ENCODE measurements around the gene AOC2. TPM values are rescaled to one million over a fixed set of nuclear protein-coding genes. Genes with fewer than 3 reads are reported as not detected.

Gene AOC2
- total and polyA plus RNA-seq, 2 of the 8 experiments (the other 6 are each of a cell fraction or from before 2014, with no cell fraction given): 4.2 to 4.7 TPM

DNA sequence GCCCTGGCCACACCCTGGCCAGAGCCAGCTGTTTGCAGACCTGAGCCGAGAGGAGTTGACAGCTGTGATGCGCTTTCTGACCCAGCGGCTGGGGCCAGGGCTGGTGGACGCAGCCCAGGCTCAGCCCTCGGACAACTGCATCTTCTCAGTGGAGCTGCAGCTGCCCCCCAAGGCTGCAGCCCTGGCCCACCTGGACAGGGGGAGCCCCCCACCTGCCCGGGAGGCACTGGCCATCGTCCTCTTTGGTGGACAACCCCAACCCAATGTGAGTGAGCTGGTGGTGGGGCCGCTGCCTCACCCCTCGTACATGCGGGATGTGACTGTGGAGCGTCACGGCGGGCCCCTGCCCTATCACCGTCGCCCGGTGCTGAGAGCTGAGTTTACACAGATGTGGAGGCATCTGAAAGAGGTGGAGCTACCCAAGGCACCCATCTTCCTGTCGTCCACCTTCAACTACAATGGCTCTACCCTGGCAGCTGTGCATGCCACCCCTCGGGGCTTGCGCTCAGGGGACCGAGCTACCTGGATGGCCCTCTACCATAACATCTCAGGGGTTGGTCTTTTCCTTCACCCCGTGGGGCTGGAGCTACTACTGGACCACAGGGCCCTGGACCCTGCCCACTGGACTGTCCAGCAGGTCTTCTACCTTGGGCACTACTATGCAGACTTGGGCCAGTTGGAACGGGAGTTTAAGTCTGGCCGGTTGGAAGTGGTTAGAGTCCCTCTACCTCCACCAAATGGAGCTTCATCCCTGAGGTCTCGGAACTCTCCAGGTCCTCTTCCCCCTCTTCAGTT, 578 bp downstream of the AOC2 start:
- no peaks in the 10 kb centered on the region for H3K79me2 ChIP-seq (ENCODE audit: control insufficient read depth in 1 of 2, insufficient read depth in 2 of 2, low read length in 2 of 2)
- no peaks in the 10 kb centered on the region; a peak in 1 of 7 replicates for H3K27me3 ChIP-seq (replicated peaks in 1 of 4; ENCODE audit: control insufficient read depth in 3 of 4, extremely low read depth in 1 of 4, insufficient read depth in 3 of 4, low read length in 3 of 4)
- H2AFZ ChIP-seq (ENCODE audit: low read length): no peak overlapping the region
- no peak overlapping the region for H3K23ac ChIP-seq (ENCODE audit: insufficient read length)
- no peak overlapping the region for H4K91ac ChIP-seq (replicated peaks; ENCODE audit: insufficient read length, low read length)
- no peaks in the 10 kb centered on the region for H3K23me2 ChIP-seq (ENCODE audit: low read depth, low read length)
- H3K14ac ChIP-seq (ENCODE audit: insufficient read length): no peak overlapping the region
- H3K9ac ChIP-seq (replicated peaks in 1 of 4; ENCODE audit: extremely low read depth in 1 of 4, low read depth in 3 of 4, low read length in 3 of 4): no peak overlapping the region
- no peak for DNase-seq (ENCODE audit: low read depth in 1 of 2, low spot score in 2 of 2)
- H3K27ac ChIP-seq (ENCODE audit: low read depth, low read length): no peak overlapping the region
- H3K79me1 ChIP-seq (ENCODE audit: low read depth, low read length): no peaks in the 10 kb centered on the region
- H2BK12ac ChIP-seq (ENCODE audit: low read depth, low read length): no peak overlapping the region
- no peak overlapping the region for H2BK15ac ChIP-seq (ENCODE audit: low read length)
- WGBS, 2 experiments (ENCODE audit: extremely low coverage in 1 of 2, insufficient coverage in 1 of 2, insufficient read length in 1 of 2, insufficient replicate concordance in 2 of 2, low coverage in 1 of 2, low lambda C conversion rate in 2 of 2, missing lambda C conversion rate in 1 of 2): 96% methylated on average over 22 of the region's 24 CpGs; no CpG with 5 or more reads in 1 of the 2 experiments
- no peak overlapping the region for H3K4me2 ChIP-seq (ENCODE audit: insufficient read depth in 1 of 2, low read depth in 2 of 2, low read length in 2 of 2)
- no peaks in the 10 kb centered on the region for H3K9me3 ChIP-seq (ENCODE audit: insufficient read depth in 2 of 2, low read depth in 1 of 2, low read length in 1 of 2)
- H3K4me3 ChIP-seq (ENCODE audit: extremely low read depth in 1 of 4, insufficient read depth in 2 of 4, low read depth in 3 of 4, low read length in 4 of 4): no peak overlapping the region
- H3K36me3 ChIP-seq (ENCODE audit: control insufficient read depth in 2 of 4, insufficient read depth in 4 of 4, low read length in 3 of 4): peaks cover 23 to 55% (median 39%) of the 10 kb centered on the region in 4 experiments
- no peak overlapping the region for H3K4ac ChIP-seq (replicated peaks; ENCODE audit: insufficient read length, low read depth, low read length)
- no peak overlapping the region for H2BK5ac ChIP-seq (ENCODE audit: low read depth, low read length)
- no peak for FAIRE-seq
- H4K20me1 ChIP-seq (replicated peaks in 1 of 2; ENCODE audit: control insufficient read depth in 1 of 2, insufficient read depth in 2 of 2, low read length in 2 of 2): peaks cover 13 to 19% of the 10 kb centered on the region in 2 experiments
- H3K56ac ChIP-seq (replicated peaks; ENCODE audit: insufficient read length, low read depth, low read length): no peak overlapping the region
- CTCF ChIA-PET (ENCODE audit: partially characterized antibody): interaction anchor here (0.6 to 8.9 kb wide), 18 partner anchors 9 to 131 kb away, joined by 3 to 141 read pairs (median 5); no protein-coding TSS in a partner anchor
- POLR2A ChIA-PET (ENCODE audit: partially characterized antibody): interaction anchor here (0.6 to 10.4 kb wide), 22 partner anchors 9 to 194 kb away, joined by 3 to 111 read pairs (median 4); partner anchors contain the start of genes AARSD1, BECN1, PSME3 and RPL27
- no peak overlapping the region for H4K5ac ChIP-seq (ENCODE audit: insufficient read length, low read depth, low read length)
- no peak overlapping the region for H3K18ac ChIP-seq (ENCODE audit: extremely low read depth, low read length)
- no peak overlapping the region for H2AK5ac ChIP-seq (ENCODE audit: low read depth, low read length)
- no peak overlapping the region for H2BK20ac ChIP-seq (ENCODE audit: low read length)
- H4K8ac ChIP-seq (ENCODE audit: extremely low read depth, insufficient read depth, low read length): no peak overlapping the region; the same call in 1 of the 2 replicates
- no peak overlapping the region for H2BK120ac ChIP-seq (replicated peaks; ENCODE audit: low read depth, low read length)
- TF ChIP-seq CREB1 (IDR thresholded peaks at IDR 0.05) (no peak), TCF12 (IDR thresholded peaks at IDR 0.05; ENCODE audit: low read depth, low read length) (no peak), GABPA (IDR thresholded peaks at IDR 0.05; ENCODE audit: borderline replicate concordance, insufficient read depth, low read length) (no peak)
- TF ChIP-seq, protein P1, sequence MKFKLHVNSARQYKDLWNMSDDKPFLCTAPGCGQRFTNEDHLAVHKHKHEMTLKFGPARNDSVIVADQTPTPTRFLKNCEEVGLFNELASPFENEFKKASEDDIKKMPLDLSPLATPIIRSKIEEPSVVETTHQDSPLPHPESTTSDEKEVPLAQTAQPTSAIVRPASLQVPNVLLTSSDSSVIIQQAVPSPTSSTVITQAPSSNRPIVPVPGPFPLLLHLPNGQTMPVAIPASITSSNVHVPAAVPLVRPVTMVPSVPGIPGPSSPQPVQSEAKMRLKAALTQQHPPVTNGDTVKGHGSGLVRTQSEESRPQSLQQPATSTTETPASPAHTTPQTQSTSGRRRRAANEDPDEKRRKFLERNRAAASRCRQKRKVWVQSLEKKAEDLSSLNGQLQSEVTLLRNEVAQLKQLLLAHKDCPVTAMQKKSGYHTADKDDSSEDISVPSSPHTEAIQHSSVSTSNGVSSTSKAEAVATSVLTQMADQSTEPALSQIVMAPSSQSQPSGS (IDR thresholded peaks at IDR 0.05; ENCODE audit: low read length): no peak
- no peaks in the 10 kb centered on the region; a peak in 1 of 7 replicates for H3K4me1 ChIP-seq (replicated peaks in 1 of 4; ENCODE audit: control insufficient read depth in 3 of 4, insufficient read depth in 4 of 4, low read length in 3 of 4)
